GM12865 (cell line): ENCODE measurements around the gene DCTN5.

Source experiments
- DNase-seq: peaks from one replicate; pipeline ENCODE4 v3.0.0; 2010; ENCODE audit warnings: low read depth
- H3K4me3 ChIP-seq: 2 replicates; pipeline ENCODE4 v1.5.1; 2011; ENCODE audit warnings: mild to moderate bottlenecking, low read depth, low read length, control low read depth
- TF ChIP-seq, protein P1 (sequence below): IDR thresholded peaks from 2 replicates; pipeline ENCODE4 v1.5.1; 2011; ENCODE audit warnings: low read length, control low read depth, low read depth, inconsistent platforms; ENCODE audit not compliant: insufficient read depth; ENCODE audit errors: missing control alignments

Gene DCTN5

DNA sequence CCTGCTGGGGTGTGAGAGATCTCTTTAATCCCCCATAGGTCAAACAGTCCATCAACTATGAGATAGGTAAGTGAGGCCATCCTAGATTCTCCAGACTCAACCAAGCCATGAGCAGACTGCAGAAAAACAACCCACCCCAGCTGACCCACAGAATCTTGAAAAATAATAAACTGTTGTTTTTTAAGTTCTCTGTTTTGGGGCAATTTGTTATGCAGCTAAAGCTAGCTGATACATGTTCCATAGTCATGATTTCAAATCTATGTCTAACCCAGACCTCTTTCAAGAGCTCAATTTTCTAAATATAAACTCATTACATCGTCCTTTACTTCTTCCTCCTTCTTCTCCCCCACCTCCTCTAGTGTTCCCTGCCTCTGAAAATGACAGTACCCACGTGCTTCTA lies 61.7 kb downstream of the DCTN5 start:
- no peak for DNase-seq
- TF ChIP-seq, protein P1, sequence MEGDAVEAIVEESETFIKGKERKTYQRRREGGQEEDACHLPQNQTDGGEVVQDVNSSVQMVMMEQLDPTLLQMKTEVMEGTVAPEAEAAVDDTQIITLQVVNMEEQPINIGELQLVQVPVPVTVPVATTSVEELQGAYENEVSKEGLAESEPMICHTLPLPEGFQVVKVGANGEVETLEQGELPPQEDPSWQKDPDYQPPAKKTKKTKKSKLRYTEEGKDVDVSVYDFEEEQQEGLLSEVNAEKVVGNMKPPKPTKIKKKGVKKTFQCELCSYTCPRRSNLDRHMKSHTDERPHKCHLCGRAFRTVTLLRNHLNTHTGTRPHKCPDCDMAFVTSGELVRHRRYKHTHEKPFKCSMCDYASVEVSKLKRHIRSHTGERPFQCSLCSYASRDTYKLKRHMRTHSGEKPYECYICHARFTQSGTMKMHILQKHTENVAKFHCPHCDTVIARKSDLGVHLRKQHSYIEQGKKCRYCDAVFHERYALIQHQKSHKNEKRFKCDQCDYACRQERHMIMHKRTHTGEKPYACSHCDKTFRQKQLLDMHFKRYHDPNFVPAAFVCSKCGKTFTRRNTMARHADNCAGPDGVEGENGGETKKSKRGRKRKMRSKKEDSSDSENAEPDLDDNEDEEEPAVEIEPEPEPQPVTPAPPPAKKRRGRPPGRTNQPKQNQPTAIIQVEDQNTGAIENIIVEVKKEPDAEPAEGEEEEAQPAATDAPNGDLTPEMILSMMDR = no peak
- no peak overlapping the region for H3K4me3 ChIP-seq

DNA sequence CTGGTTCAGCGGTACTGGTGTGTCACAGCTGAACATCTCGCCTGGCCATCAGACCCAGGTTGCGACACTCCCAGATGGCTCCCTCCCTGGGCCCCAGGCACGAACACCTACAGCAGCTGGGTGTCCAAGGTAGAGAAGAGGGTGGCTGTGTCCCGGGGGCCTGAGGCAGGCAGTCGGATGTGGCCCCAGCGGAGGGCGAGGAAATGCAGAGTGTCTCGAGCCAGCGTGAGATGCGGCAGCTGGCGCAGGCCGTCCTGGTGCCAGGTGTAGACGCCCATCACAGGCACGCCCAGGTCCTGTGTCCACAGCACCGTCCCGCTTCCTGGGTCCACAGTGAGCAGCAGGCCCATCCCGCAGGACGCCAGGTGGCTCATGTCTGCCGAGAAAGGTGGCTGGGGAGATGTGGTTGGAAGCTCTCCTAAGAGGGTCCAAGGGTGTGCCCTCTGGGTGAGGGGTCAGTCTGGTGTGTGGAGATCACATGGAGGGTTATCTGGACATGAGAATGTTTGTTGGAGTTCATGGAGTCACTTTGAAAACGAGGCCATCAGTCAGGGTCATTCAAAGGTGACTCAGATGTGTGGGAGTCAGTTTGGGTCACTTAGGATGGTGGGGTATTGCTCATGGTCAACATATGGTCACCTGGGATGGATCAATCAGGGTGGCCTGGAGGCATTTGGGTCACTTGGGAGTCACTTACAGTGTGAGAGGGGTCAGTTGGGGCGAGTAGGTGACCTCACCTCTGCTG lies 63.7 kb downstream of the DCTN5 start:
- TF ChIP-seq, protein P1 = no peak
- no peak overlapping the region for H3K4me3 ChIP-seq
- DNase-seq = no peak

DNA sequence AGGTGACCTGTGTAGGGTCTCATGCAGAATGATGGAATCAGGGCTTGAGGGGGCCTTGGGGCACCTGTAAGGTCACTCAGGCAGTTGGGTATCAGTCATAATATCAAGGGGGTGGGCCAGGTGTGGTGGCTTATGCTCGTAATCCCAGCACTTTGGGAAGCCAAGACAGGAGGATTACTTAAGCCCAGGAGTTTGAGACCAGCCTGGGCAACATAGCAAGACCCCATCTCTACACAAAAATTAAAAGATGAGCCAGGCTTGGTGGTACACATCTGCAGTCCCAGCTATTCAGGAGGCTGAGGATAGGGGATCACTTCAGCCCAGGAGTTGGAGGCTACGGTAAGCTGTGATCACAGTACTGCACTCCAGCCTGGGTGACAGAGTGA lies 64.2 kb downstream of the DCTN5 start:
- no peak overlapping the region for H3K4me3 ChIP-seq
- DNase-seq = no peak
- TF ChIP-seq, protein P1 = no peak

DNA sequence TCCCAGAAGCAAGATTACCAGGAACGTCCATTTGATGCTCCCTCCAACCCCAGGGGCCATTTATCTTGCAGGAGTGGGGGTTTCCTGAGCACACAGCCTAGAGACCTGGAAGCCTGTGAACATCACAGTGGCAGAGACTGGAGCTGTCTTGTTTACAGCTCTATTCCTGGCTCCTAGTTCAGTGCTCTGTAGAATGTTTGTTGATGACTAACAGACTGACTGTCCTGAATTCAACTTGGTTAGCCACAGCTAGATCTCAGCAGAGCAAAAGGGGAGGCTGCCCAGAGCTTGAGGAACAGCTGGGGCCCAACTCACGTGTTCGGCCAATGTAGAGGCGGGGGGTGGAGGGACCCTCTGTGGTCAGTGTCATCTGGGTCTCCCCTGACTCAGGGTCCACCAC lies 65.2 kb downstream of the DCTN5 start:
- no peak for DNase-seq
- no peak overlapping the region for H3K4me3 ChIP-seq
- TF ChIP-seq, protein P1 = no peak

DNA sequence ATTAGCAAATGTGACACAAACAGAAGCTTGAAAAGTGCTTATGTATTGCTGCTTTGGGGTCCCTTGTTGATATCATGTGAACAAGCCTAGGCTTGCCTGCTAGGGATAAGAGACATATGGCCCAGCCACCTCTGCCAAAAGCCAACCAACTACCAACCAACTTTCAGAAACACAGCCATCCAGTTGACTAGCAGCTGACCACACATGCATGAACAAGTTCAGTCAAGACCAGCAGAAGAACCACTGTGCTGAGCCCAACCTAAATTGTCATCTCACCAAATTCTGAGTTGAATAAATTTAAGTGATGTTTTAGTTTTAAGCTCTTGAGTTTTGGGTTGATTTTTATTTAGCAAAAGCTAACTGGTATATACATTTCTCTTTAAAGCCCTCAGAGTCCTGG lies 68.3 kb downstream of the DCTN5 start:
- no peak overlapping the region for H3K4me3 ChIP-seq
- no peak for DNase-seq
- TF ChIP-seq, protein P1 = no peak

DNA sequence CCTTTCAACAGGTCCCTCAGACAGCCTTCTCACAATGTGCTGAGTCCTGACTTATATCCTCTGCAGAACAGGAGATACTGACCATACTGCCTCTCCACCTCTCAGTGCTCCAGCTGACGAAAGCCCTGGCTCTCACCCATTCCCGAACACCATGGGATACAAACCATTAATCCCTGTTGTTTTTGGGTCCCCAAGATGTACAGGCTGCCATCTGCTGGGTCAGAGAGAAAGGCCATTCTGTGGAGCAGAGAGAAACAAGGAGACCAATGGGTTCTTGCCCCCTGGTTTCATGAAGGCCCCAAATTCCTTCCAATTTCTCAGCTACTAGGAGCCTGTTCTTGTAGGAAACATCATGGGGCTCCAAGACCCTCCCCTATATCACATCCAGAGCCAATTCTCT lies 68.7 kb downstream of the DCTN5 start:
- no peak for DNase-seq
- TF ChIP-seq, protein P1 = no peak
- no peak overlapping the region for H3K4me3 ChIP-seq

DNA sequence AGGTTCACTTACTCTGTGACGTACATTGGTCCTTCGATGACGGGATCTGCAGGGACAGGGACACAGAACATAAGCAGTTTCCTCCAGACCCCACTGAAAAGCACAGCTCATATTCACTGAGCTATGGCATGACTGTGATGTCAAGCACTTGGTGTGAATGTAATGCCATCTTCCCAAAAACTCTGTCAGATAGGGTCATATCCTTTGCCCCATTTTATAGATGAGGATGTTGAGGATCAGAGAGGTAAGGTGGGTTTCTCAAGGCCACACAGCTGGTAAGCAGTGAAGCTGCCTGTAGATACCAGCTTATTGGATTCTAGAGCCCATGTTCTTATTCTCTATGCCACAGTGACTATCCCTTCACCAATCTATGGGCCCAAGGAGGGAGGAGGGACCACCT lies 69.2 kb downstream of the DCTN5 start:
- no peak for DNase-seq
- TF ChIP-seq, protein P1 = no peak
- no peak overlapping the region for H3K4me3 ChIP-seq
